ENCODE measurements around the gene DDTL. TPM values are rescaled to one million over a fixed set of nuclear protein-coding genes. Genes with fewer than 3 reads are reported as not detected.
A peak's percentile ranks its signal among the peaks of the same experiment; 100 is the strongest.
"Not testable (repeated sequence)": the region's sequence is repeated elsewhere in the genome, so short reads cannot be mapped to it uniquely, and the experiment has no call there.

The DDTL gene
- total RNA-seq, 1 donor, result 3.0 TPM

DNA sequence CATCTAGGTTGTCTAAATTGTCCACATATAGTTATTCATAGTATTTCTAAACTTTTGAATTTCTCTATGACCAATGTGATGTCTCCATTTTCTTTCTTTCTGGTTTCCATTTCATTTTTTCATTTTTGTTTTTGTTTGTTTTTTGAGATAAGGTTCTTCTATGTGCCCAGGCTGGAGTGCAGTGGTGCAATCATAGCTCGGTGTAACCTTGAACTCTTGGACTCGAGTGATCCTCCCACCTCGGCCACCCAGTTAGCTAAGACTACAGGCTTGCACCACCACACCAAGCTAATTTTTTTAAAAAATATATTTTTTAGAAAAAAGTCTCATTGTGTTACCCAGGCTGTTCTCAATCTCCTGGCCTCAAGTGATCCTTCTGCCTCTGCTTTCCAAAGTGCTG, 30.4 kb downstream of the DDTL start:
- TF ChIP-seq, protein P1, sequence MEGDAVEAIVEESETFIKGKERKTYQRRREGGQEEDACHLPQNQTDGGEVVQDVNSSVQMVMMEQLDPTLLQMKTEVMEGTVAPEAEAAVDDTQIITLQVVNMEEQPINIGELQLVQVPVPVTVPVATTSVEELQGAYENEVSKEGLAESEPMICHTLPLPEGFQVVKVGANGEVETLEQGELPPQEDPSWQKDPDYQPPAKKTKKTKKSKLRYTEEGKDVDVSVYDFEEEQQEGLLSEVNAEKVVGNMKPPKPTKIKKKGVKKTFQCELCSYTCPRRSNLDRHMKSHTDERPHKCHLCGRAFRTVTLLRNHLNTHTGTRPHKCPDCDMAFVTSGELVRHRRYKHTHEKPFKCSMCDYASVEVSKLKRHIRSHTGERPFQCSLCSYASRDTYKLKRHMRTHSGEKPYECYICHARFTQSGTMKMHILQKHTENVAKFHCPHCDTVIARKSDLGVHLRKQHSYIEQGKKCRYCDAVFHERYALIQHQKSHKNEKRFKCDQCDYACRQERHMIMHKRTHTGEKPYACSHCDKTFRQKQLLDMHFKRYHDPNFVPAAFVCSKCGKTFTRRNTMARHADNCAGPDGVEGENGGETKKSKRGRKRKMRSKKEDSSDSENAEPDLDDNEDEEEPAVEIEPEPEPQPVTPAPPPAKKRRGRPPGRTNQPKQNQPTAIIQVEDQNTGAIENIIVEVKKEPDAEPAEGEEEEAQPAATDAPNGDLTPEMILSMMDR (IDR thresholded peaks at IDR 0.05; ENCODE audit: insufficient read depth, low read depth, low read length), result no peak
- DNase-seq (ENCODE audit: low read depth), result no peak
- H3K4me3 ChIP-seq (ENCODE audit: low read depth, low read length), result no peak overlapping the region

DNA sequence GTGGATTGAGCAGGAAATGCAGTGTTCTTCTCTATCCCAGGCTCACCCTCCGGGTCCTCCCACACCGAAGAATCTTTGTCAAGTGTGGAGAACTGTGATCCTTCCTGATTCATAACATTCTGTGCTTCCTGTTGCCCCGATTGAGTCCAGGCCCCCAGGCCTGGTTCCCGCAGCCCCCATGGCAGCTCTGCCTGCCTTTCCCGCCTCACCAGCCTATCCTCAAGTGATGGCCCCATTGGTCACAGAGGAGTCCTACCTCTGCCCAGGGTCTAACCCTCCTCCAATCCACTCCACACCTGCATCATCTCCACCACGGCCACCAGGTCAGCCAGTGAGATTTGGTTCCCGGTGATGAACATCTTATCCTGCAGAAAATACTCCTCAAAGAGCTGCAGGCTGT, 33.1 kb downstream of the DDTL start:
- not testable (repeated sequence) for H3K4me3 ChIP-seq (ENCODE audit: low read depth, low read length); DNase-seq (ENCODE audit: low read depth)

GRCh38 chr22:24001314-24001713, 34.6 kb downstream of the DDTL start:
- TF ChIP-seq, protein P1 (IDR thresholded peaks at IDR 0.05; ENCODE audit: insufficient read depth, low read depth, low read length), result no peak
- H3K4me3 ChIP-seq (ENCODE audit: low read depth, low read length), result no peak overlapping the region
- no peak for DNase-seq (ENCODE audit: low read depth)

DNA sequence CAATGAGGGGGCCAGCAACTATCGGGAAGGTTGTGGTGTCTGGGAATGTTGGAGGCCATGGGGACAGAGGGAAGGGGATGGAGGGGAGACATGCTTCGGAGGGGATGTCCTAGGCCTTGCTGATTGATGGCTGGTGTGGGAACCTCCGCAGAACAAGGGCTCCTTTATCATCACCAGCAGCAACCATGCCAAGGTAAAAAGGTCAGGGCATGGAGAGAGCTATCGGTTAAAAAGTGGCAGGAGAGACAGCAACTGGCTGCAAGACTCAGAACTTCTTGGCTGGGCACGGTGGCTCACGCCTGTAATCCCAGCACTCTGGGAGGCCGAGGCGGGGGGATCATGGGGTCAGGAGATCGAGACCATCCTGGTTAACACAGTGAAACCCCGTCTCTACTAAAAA, 35.6 kb downstream of the DDTL start:
- TF ChIP-seq, protein P1 (IDR thresholded peaks at IDR 0.05; ENCODE audit: insufficient read depth, low read depth, low read length), result no peak
- no peak for DNase-seq (ENCODE audit: low read depth)
- H3K4me3 ChIP-seq (ENCODE audit: low read depth, low read length), result no peak overlapping the region

DNA sequence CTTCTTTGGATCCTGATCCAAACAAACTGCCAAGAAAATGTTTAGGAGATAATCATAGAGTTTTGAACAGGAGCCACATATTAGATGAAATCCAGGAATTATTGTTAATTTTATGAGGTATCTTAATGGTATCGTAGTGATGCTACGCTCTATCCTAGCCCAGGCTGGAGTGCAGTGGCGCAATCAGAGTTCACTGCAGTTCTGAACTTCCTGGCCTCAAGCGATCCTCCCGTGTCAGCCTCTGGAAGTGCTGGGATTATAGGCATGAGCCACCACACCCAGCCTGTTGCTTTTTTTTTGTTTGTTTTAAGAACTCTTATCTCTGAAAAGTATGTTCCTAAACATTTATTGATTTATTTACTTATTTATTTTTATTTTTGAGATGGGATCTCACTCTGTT, 36.2 kb downstream of the DDTL start:
- DNase-seq (ENCODE audit: low read depth), result peak; percentile 51
- no peak overlapping the region for H3K4me3 ChIP-seq (ENCODE audit: low read depth, low read length)
- TF ChIP-seq, protein P1 (IDR thresholded peaks at IDR 0.05; ENCODE audit: insufficient read depth, low read depth, low read length), result no peak

DNA sequence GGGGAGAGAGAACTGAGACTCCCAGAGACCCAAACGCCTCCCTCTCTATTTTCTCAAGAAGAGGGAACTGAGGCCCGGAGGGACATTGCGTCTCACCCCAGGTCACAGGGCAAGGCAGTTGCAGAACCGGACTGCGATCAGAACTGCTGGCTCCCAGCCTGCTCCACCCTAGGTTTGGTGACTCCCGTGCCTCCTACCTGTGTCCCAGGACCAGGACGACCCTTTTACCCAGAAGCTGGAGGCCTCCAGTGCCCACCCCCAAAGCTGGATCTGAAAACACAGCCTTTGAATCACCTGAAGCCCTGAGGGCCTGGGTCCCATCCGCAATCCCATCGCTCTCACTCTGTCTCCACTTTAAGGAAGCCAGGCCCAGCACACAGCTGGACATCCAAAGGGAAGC, 37.2 kb downstream of the DDTL start:
- TF ChIP-seq, protein P1 (IDR thresholded peaks at IDR 0.05; ENCODE audit: insufficient read depth, low read depth, low read length), result no peak
- H3K4me3 ChIP-seq (ENCODE audit: low read depth, low read length), result no peak overlapping the region
- no peak for DNase-seq (ENCODE audit: low read depth)

- DNase-seq (ENCODE audit: low read depth), result no peak
- TF ChIP-seq, protein P1 (IDR thresholded peaks at IDR 0.05; ENCODE audit: insufficient read depth, low read depth, low read length), result no peak
- H3K4me3 ChIP-seq (ENCODE audit: low read depth, low read length), result no peak within 1 kb of the TSS
Measured at GRCh38 chr22:24005201-24005600, 38.5 kb downstream of the DDTL start, which contains the start of gene GSTT4. GSTT4 (minus strand) TSS chr22:24005453; CDS start chr22:24005356, 97 bp downstream.

Data from fibroblast of villous mesenchyme (primary cell).